Measurements from ENCODE around the gene ADD1. TPM values are rescaled to one million over a fixed set of nuclear protein-coding genes. Genes with fewer than 3 reads are reported as not detected.

ADD1 gene
- total RNA-seq, 2 experiments from 2014 or later: 266 to 277 TPM

DNA sequence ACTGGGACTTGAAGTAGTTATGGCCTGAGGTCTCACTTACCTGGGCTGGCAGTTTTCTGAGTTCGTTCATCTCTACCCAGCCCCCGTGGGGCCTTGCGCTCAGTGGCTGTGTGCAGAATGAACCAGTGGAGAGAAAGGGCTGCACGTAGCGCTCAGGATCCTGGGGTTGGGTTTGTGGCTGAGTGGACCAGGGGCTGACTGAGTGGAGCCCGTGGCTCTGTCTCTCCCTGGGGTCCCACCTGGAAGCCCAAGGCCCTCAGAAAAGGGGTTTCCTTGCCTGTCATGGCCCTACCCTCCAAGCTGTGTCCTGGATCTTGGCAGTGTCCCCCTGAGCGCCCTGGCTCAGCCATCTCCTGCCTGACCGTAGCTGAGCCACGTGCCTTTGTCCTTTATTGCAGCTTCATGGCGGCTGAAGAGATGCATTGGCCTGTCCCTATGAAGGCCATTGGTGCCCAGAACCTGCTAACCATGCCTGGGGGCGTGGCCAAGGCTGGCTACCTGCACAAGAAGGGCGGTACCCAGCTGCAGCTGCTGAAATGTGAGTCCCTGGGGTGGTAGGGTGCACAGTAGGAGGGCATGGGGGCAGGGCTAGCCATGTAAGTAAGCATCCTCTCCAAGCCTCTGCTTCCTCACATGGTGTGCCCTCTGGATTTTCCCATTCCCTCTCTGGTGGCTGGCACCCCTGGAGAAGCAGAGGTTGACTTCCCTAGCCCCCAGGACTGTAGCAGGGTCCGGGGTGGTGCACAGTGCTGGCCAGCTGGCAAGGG is 23.2 kb upstream of the ADD1 start:
- ChIA-PET CTCF (no interaction called here), POLR2A (interaction anchor here (1.5 to 1.8 kb wide), 2 partner anchors 8 to 41 kb away, joined by 4 read pairs; no protein-coding TSS in a partner anchor)
- no peak for DNase-seq
- Mint-ChIP-seq H3K4me1 (peaks cover 35% of the 10 kb centered on the region), H3K27me3 (no peaks in the 10 kb centered on the region), H3K4me3 (no peak overlapping the region), H3K27ac (no peak overlapping the region), H3K36me3 (ENCODE audit: low read depth) (peaks cover 53% of the 10 kb centered on the region), H3K9me3 (no peaks in the 10 kb centered on the region)

DNA sequence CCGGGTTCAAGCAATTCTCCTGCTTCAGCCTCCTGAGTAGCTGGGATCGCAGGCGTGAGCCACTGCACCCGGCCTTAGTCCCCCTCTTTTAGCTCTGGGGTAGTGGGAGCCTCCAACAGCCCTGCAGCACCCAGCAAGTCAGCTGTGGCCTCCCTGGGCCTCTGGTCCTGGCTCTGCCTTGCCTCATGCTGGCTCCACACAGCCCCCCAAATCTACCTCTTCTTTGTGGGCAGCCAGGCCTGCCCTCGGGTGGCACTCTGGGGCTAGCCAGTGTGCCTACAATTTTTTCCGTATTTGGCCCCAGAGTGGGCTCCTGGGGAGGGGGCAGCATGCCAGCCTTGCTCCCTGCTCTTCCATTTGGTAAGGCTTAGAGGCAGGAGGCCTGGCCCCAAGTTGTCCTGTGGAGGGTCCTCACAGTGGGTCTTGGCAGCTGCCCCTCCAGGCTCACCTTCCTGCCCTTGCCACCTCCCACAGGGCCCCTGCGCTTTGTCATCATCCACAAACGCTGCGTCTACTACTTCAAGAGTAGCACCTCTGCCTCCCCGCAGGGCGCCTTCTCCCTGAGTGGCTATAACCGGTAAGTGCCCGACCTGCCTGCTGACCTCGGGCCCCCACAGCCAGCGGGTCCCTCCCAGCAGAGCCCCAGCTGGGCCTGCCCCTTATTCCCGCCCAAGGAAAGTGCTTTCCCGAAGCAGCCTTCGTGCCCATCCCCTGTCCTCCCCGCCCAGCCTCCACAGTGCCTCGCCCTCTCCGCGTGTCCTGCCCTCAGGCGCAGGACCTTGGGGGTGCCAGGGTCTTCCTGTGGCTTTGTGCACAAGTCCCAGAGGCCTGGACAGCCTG is 21.0 kb upstream of the ADD1 start:
- peaks cover 7% of the 10 kb centered on the region for H3K9me3 Mint-ChIP-seq
- H3K27me3 Mint-ChIP-seq: no peaks in the 10 kb centered on the region
- no peak overlapping the region for H3K4me3 Mint-ChIP-seq
- no peak for DNase-seq
- peaks cover 16% of the 10 kb centered on the region for H3K4me1 Mint-ChIP-seq
- no peak overlapping the region for H3K27ac Mint-ChIP-seq
- POLR2A ChIA-PET: no interaction called here
- CTCF ChIA-PET: no interaction called here
- H3K36me3 Mint-ChIP-seq (ENCODE audit: low read depth): peaks cover 53% of the 10 kb centered on the region

DNA sequence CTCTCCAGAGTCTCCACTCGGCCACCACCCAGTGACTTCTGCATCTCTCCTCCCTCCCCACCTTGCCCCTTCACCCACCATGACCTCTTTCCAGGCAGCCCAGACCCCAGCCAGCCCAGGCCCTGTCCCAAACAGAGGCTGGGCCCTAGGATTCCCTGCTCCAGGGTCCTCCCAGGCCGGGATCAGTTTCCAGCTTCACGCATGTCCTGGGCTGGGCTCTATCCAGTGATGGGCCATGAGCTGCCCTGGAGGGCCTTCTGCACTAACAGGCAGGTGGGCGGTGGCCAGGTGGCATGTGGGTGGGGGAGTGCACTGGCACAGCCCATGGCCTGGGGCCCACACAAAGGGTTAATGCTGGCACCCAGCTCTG is 20.4 kb upstream of the ADD1 start:
- Mint-ChIP-seq H3K27ac (no peak overlapping the region), H3K27me3 (no peaks in the 10 kb centered on the region), H3K4me1 (peaks cover 14% of the 10 kb centered on the region), H3K36me3 (ENCODE audit: low read depth) (peaks cover 55% of the 10 kb centered on the region), H3K9me3 (peaks cover 7% of the 10 kb centered on the region), H3K4me3 (no peak overlapping the region)
- ChIA-PET POLR2A (no interaction called here), CTCF (no interaction called here)
- DNase-seq: no peak

DNA sequence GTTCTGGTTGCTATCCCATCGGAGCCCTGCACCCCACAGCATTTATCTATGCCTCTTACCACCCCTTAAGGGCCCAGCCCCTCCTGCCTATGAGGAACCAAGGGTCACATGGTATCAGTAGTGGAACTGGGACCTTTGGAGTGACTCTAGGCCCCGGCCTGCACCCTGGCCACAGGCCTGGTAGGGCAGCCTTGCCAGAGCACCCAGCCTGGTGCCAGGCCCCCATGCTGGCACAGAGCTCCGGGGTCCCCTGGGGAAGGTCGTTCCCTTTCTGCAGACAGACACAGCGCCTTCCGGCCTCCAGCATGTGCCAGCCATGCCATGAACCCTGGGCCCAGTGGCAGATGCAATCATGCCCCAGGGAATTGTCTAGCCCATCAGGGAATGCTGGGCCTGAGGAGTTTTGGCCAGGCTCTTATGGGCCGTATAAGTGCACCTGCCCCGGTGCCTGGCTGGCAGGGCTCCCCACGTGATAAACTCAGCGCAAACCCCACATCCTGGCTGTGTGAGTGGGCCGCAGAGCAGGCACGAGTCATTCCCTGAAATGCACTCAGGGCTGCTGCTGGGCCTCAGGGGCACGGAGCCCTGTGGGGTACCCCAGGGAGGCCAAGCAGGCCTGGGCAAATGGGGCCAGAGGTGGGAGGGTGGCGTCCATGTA is 19.8 kb upstream of the ADD1 start:
- Mint-ChIP-seq H3K27me3 (no peaks in the 10 kb centered on the region), H3K9me3 (peaks cover 7% of the 10 kb centered on the region), H3K4me3 (no peak overlapping the region), H3K27ac (no peak overlapping the region), H3K36me3 (ENCODE audit: low read depth) (peaks cover 61% of the 10 kb centered on the region), H3K4me1 (peaks cover 14% of the 10 kb centered on the region)
- CTCF ChIA-PET: no interaction called here
- POLR2A ChIA-PET: no interaction called here
- no peak for DNase-seq

DNA sequence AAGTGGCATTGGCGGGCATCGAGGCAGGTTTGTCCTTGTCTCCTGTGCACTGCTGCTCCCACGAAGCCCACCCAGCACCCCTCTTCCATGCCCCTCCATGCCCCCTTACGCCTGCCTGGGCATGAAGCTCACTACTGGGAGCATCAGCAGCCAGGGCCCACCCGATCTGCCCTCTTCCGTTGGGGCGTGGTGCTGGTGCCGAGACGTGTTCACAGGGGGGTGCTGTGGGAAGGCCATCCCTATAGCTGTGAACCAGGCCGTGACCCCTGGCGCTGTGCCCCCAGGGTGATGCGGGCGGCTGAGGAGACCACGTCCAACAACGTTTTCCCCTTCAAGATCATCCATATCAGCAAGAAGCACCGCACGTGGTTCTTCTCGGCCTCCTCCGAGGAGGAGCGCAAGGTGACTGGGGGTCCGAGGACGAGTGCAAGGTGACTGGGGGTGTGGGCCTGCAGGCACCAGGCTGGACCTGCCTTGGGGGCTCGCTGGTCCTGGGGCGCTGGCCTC is 19.3 kb upstream of the ADD1 start:
- Mint-ChIP-seq H3K4me1 (peaks cover 10% of the 10 kb centered on the region), H3K27me3 (no peaks in the 10 kb centered on the region), H3K9me3 (peaks cover 7% of the 10 kb centered on the region), H3K4me3 (no peak overlapping the region), H3K27ac (no peak overlapping the region), H3K36me3 (ENCODE audit: low read depth) (peaks cover 63% of the 10 kb centered on the region)
- POLR2A ChIA-PET: no interaction called here
- CTCF ChIA-PET: no interaction called here
- DNase-seq: no peak

DNA sequence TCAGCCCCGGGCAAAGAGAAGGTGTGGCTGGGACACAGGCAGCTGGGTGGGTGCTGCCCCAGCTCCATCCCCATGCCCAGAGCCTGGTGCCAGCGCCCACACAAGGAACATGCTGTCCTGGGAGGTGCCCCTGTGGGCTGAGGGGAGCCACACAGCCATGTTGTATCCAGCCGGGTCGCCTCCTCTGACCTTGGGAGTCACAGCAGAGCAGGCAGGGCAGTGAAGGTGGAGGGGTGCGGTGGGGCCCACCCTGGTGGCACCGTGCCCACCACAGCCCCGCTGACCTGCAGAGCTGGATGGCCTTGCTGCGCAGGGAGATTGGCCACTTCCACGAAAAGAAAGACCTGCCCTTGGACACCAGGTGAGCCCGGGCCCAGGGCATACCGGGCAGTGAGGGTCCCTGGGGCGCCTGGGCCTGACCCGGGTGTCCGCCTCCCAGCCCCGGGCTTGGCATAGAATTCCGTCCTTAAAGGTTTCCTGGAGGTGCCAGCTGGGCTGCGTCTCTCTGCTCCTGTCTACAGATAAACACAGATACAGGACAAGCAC is 18.7 kb upstream of the ADD1 start:
- Mint-ChIP-seq H3K4me3 (no peak overlapping the region), H3K27me3 (no peaks in the 10 kb centered on the region), H3K27ac (no peak overlapping the region), H3K9me3 (peaks cover 7% of the 10 kb centered on the region), H3K4me1 (peaks cover 5% of the 10 kb centered on the region), H3K36me3 (ENCODE audit: low read depth) (peaks cover 62% of the 10 kb centered on the region)
- CTCF ChIA-PET: no interaction called here
- POLR2A ChIA-PET: no interaction called here
- no peak for DNase-seq

DNA sequence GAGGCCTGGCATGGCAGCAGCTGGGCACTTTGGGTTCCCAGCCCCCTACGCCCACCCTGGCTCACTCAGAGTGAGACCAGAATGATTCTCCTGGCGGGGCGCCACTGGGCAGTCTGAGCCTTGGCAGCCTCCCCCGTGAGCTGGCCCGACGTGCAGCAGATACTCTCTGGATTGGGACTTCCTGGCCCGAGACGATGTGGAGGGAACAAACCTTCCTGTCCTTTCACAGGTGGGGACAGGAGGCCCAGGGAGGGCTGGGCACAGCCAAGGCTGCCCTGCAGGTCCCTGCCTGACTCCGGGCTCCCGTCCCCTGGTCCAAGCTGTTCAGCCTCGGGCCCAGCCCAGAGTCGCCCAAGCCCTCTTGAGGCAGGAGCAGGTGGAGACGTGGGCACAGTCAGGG is 17.9 kb upstream of the ADD1 start:
- peaks cover 62% of the 10 kb centered on the region for H3K36me3 Mint-ChIP-seq (ENCODE audit: low read depth)

DNA sequence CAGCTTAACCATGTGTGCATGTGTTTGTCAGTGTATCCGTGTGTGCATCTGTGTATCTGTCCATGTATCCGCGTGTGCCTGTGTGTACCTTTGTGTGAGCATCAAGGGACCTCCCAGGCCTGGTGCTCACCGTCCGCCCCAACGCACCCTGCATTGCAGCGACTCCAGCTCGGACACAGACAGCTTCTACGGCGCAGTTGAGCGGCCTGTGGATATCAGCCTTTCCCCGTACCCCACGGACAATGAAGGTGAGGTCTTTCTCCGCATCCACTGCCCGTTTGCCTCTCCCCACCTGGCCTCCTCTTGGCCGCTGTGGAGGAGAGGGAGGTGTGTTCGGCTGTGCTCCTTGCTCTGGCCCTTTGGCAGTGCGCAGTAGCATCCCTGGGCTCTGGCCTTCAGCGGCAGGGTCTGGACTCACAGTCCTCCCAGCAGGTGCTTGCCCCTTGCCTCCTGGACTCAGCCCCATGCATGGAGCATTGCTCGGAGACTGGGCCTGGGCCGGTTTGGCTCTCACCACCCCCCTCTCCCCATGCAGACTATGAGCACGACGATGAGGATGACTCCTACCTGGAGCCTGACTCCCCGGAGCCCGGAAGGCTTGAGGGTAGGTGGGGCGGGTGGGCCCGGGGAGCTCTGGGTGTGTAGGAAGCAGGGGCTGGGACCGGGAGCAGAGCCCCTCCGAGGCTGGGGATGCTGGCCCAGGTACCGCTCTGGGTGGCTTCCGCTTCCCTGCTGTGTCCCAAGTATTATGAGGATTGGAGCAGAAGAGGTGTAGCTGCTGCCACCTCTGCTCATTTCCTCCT is 16.4 kb upstream of the ADD1 start:
- no peak for DNase-seq
- POLR2A ChIA-PET: no interaction called here
- Mint-ChIP-seq H3K36me3 (ENCODE audit: low read depth) (peaks cover 66% of the 10 kb centered on the region), H3K4me3 (no peak overlapping the region), H3K4me1 (peaks cover 3% of the 10 kb centered on the region), H3K9me3 (peaks cover 7% of the 10 kb centered on the region), H3K27me3 (no peaks in the 10 kb centered on the region), H3K27ac (no peak overlapping the region)
- CTCF ChIA-PET: no interaction called here

More for the DNA sequence above, 17.9 kb upstream of the ADD1 start:
- no peaks in the 10 kb centered on the region for H3K27me3 Mint-ChIP-seq
- H3K4me1 Mint-ChIP-seq: peaks cover 3% of the 10 kb centered on the region
- POLR2A ChIA-PET: no interaction called here
- H3K4me3 Mint-ChIP-seq: no peak overlapping the region
- CTCF ChIA-PET: no interaction called here
- no peak overlapping the region for H3K27ac Mint-ChIP-seq
- no peak for DNase-seq
- peaks cover 7% of the 10 kb centered on the region for H3K9me3 Mint-ChIP-seq

DNA sequence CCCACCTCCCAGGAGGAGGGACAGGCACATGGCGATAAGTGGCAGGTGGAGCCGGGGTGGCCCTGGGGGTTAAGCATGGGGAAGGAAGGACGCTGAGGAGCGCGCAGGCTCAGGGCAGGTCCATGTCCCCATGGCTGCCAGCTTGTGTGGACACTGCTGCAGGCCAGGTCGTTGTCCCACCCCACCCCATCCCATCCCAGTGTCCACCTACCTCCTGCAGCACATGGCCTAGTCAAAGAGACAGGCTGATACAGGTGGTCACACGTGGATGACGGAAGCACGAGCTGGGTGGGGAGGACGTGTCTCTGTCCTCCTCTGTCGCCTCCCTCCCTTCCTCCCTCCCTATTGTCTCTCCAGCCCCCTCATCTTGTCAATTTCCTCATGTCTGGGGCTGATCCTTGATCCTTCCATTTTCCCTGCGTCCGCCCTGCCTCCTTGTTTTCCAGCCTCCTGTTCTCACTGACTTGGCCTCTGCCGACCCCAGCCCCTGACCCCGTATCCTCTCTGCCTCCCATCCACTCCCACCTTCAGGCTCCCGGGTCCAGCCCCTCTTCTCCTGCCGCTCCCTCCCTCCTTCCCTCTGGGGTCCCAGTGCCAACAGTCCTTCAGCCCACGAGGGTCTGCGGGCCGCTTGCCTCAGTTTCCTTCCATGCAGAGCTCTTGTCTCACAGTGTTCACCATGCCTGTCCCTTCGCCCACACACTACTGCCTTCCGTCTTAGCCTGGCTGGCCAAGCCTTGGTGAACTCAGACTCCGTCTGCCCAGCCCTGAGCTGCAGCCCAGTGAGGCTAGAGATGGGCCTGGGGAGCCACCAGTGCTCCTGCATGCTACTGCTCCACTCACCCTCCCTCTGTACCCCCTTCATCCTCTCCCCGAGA is 15.5 kb upstream of the ADD1 start:
- H3K36me3 Mint-ChIP-seq (ENCODE audit: low read depth): peaks cover 65% of the 10 kb centered on the region
- H3K27me3 Mint-ChIP-seq: no peaks in the 10 kb centered on the region
- H3K27ac Mint-ChIP-seq: no peak overlapping the region
- peaks cover 7% of the 10 kb centered on the region for H3K9me3 Mint-ChIP-seq
- ChIA-PET CTCF (no interaction called here), POLR2A (no interaction called here)
- H3K4me1 Mint-ChIP-seq: peaks cover 3% of the 10 kb centered on the region
- H3K4me3 Mint-ChIP-seq: no peak overlapping the region
- DNase-seq: no peak

DNA sequence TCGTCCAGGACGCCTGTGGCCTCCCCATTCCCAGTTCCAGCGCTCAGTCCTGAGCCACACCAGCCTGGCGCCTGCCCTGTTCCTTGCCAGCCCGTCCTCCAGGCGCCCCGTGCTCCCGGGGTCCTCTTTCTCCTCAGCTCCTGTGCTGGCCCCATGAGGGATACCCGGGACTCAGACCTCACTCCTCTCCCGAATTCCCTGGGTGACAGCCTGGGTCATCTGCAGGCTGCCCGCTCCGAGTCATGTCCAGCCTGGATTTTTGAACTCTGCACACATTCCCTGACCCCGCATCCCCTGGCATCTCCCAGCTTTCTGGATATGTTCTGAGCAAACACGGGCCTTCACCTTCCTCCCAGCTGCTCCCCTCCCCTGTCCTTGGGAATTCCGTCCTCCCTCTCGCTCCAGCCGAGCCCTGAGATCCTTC is 14.9 kb upstream of the ADD1 start:
- ChIA-PET POLR2A (no interaction called here), CTCF (no interaction called here)

DNA sequence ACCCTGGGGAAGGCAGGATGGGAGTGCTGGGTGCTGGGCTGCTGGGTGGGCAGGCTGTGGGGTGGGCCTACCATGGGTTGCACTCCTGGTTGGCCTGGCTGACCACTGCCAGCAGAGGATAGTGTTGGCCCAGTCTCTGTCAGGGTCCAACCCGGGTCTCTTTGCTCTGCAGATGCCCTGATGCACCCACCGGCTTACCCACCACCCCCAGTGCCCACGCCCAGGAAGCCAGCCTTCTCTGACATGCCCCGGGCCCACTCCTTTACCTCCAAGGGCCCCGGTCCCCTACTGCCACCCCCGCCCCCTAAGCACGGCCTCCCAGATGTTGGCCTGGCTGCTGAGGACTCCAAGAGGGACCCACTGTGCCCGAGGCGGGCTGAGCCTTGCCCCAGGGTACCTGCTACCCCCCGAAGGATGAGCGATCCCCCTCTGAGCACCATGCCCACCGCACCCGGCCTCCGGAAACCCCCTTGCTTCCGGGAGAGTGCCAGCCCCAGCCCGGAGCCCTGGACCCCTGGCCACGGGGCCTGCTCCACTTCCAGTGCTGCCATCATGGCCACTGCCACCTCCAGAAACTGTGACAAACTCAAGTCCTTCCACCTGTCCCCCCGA is 14.2 kb upstream of the ADD1 start:
- Mint-ChIP-seq H3K4me3 (no peak overlapping the region), H3K4me1 (peaks cover 11% of the 10 kb centered on the region), H3K36me3 (ENCODE audit: low read depth) (peaks cover 59% of the 10 kb centered on the region), H3K27ac (no peak overlapping the region), H3K27me3 (no peaks in the 10 kb centered on the region), H3K9me3 (peaks cover 7% of the 10 kb centered on the region)
- CTCF ChIA-PET: no interaction called here
- POLR2A ChIA-PET: no interaction called here
- no peak for DNase-seq

More for the DNA sequence above, 14.9 kb upstream of the ADD1 start:
- no peak overlapping the region for H3K27ac Mint-ChIP-seq
- H3K27me3 Mint-ChIP-seq: no peaks in the 10 kb centered on the region
- DNase-seq: no peak
- peaks cover 65% of the 10 kb centered on the region for H3K36me3 Mint-ChIP-seq (ENCODE audit: low read depth)
- peaks cover 8% of the 10 kb centered on the region for H3K4me1 Mint-ChIP-seq
- H3K4me3 Mint-ChIP-seq: no peak overlapping the region
- H3K9me3 Mint-ChIP-seq: peaks cover 7% of the 10 kb centered on the region

Data from activated CD4-positive, alpha-beta memory T cell treated with anti-CD3 and anti-CD28 coated beads, Interleukin-2, amount 10 ng/mL, durations not matched to agents 7 days and 5 days (primary cell).